HepG2 (cell line): Measurements from ENCODE around the gene ACSM2B. TPM values are rescaled to one million over a fixed set of nuclear protein-coding genes. Genes with fewer than 3 reads are reported as not detected.
"Not testable (repeated sequence)": the region's sequence is repeated elsewhere in the genome, so short reads cannot be mapped to it uniquely, and the experiment has no call there.

Experiments used
- ATAC-seq: fragments of 200-7000 bp; cut with Tn5 transposase; 3 replicates; pipeline ENCODE4 v1.9.1; 2020; ENCODE audit warnings: mild to moderate bottlenecking, moderate library complexity
- Bru-seq: library from RNA; stranded (reverse); fragments of 400-500 nt; gene quantifications from one replicate; lab custom pipeline; 2021; lab: Mats Ljungman, UMichigan
- BruChase-seq, 2 experiments: library from RNA; stranded (reverse); fragments of 400-500 nt; gene quantifications; one replicate each; lab custom pipeline; 2021; lab: Mats Ljungman, UMichigan
- BruUV-seq: library from RNA; stranded (reverse); fragments of 400-500 nt; replicated peaks from 2 replicates; lab custom pipeline; 2021; lab: Mats Ljungman, UMichigan
- CTCF ChIA-PET: fragments of 300-600 bp; formaldehyde crosslinking; extraction: SDS; loops from one replicate; lab custom pipeline; 2021; ENCODE audit warnings: low total read pairs, inconsistent platforms, low intra/inter-chr PET ratio; lab: Yijun Ruan, JAX
- POLR2A ChIA-PET: fragments of 350-600 bp; sonication (Branson Sonifier 250); formaldehyde crosslinking; loops from one replicate; lab custom pipeline; 2020; ENCODE audit warnings: antibody characterized with exemption, inconsistent platforms; lab: Yijun Ruan, JAX
- DNase-seq: peaks from one replicate; pipeline ENCODE4 v3.0.0-alpha.2; 2015; ENCODE audit warnings: low spot score
- FAIRE-seq: peaks from 3 replicates; lab custom pipeline; 2011; peaks lifted over from hg19 to GRCh38; lab: Jason Lieb, UNC
- H2AFZ ChIP-seq: one replicate; pipeline ENCODE4 v1.6.1; 2011; ENCODE audit warnings: low read length, inconsistent platforms
- H3K27ac ChIP-seq: fragments of 300-600 bp; 3 replicates; pipeline ENCODE4 v1.8.0; 2011; ENCODE audit warnings: mixed run types, mild to moderate bottlenecking, mixed read lengths, low read length, inconsistent platforms; ENCODE audit not compliant: insufficient read depth; ENCODE audit errors: extremely low read length
- H3K27me3 ChIP-seq, 2 experiments: fragments of 200-600 bp in 1 of 2; 2 replicates in 1 of 2; 3 replicates in 1 of 2; pipeline versions ENCODE4 v1.6.0 to v1.8.0; 2011; ENCODE audit warnings: low read length in 2 of 2, mild to moderate bottlenecking in 2 of 2, moderate library complexity in 2 of 2, inconsistent platforms in 1 of 2; ENCODE audit not compliant: insufficient read depth in 2 of 2, control insufficient read depth in 1 of 2
- H3K36me3 ChIP-seq, 2 experiments: fragments of 200-600 bp in 1 of 2; replicated peaks in 1 of 2; 2 replicates in 1 of 2; 3 replicates in 1 of 2; pipeline versions ENCODE4 v1.5.1 to v1.8.0; 2011; ENCODE audit warnings: low read length in 2 of 2, inconsistent platforms in 1 of 2; ENCODE audit not compliant: insufficient read depth in 2 of 2, control insufficient read depth in 1 of 2
- H3K4me1 ChIP-seq: 2 replicates; pipeline ENCODE4 v1.5.1; 2012; ENCODE audit warnings: low read length, inconsistent platforms; ENCODE audit not compliant: insufficient read depth
- H3K4me2 ChIP-seq: 2 replicates; pipeline ENCODE4 v1.6.0; 2011; ENCODE audit warnings: low read depth, low read length, inconsistent platforms
- H3K4me3 ChIP-seq, 3 experiments: fragments of 200-600 bp in 1 of 3; sonication (generic), shearing (Covaris generic) in 1 of 3; replicated peaks in 1 of 3; 2 replicates each; pipeline ENCODE4 v1.5.1; 2011 to 2016; ENCODE audit warnings: low read length in 3 of 3, inconsistent platforms in 2 of 3, low read depth in 2 of 3, mild to moderate bottlenecking in 2 of 3, control low read depth in 1 of 3, mixed read lengths in 1 of 3; ENCODE audit not compliant: insufficient read depth in 1 of 3
- H3K79me2 ChIP-seq: one replicate; pipeline ENCODE4 v1.6.1; 2011; ENCODE audit warnings: low read length, inconsistent platforms; ENCODE audit not compliant: insufficient read depth
- H3K9ac ChIP-seq: 2 replicates; pipeline ENCODE4 v1.6.0; 2011; ENCODE audit warnings: mild to moderate bottlenecking, low read depth, low read length, inconsistent platforms; ENCODE audit not compliant: insufficient read depth
- H3K9me3 ChIP-seq: 2 replicates; pipeline ENCODE4 v1.5.1; 2012; ENCODE audit warnings: mild to moderate bottlenecking, low read length
- H4K20me1 ChIP-seq: 2 replicates; pipeline ENCODE4 v1.6.0; 2011; ENCODE audit warnings: inconsistent platforms, mild to moderate bottlenecking, low read length, moderate library complexity; ENCODE audit not compliant: insufficient read depth
- DRAP1 ChIP-seq: IDR thresholded peaks from 2 replicates; pipeline ENCODE4 v1.6.1; 2016; ENCODE audit warnings: missing genetic modification reagents, missing compliant biosample characterization
- ELF3 ChIP-seq: IDR thresholded peaks from 2 replicates; pipeline ENCODE4 v1.6.1; 2016; ENCODE audit warnings: missing genetic modification reagents, missing compliant biosample characterization
- GATAD2A ChIP-seq: IDR thresholded peaks from 2 replicates; pipeline ENCODE4 v1.6.1; 2016
- HDAC2 ChIP-seq: sonication (generic); formaldehyde crosslinking; IDR thresholded peaks from 2 replicates; pipeline ENCODE4 v1.4.0; 2020; ENCODE audit warnings: missing genetic modification reagents
- HNF4A ChIP-seq: sonication (generic); formaldehyde crosslinking; IDR thresholded peaks from 2 replicates; pipeline ENCODE4 v1.4.0; 2020; ENCODE audit warnings: missing genetic modification reagents
- KDM6A ChIP-seq: IDR thresholded peaks from 2 replicates; pipeline ENCODE4 v1.6.1; 2016; ENCODE audit warnings: low read depth
- MED1 ChIP-seq: sonication (generic); formaldehyde crosslinking; IDR thresholded peaks from 2 replicates; pipeline ENCODE4 v1.4.0; 2020; ENCODE audit warnings: missing genetic modification reagents
- NR2F6 ChIP-seq, 2 experiments: IDR thresholded peaks; 2 replicates each; pipeline ENCODE4 v1.6.1; 2016; ENCODE audit warnings: antibody characterized with exemption in 1 of 2, mild to moderate bottlenecking in 1 of 2
- RARA ChIP-seq: IDR thresholded peaks from 2 replicates; pipeline ENCODE4 v1.6.1; 2016; ENCODE audit warnings: missing genetic modification reagents, missing compliant biosample characterization
- RXRB ChIP-seq: IDR thresholded peaks from 2 replicates; pipeline ENCODE4 v1.6.1; 2016; ENCODE audit warnings: borderline replicate concordance, missing genetic modification reagents, missing compliant biosample characterization
- SAP130 ChIP-seq: IDR thresholded peaks from 2 replicates; pipeline ENCODE4 v1.6.1; 2016; ENCODE audit warnings: low read depth
- THRA ChIP-seq: sonication (generic); formaldehyde crosslinking; IDR thresholded peaks from 2 replicates; pipeline ENCODE4 v1.4.0; 2020; ENCODE audit warnings: missing genetic modification reagents, borderline replicate concordance
- ZBTB26 ChIP-seq: IDR thresholded peaks from 2 replicates; pipeline ENCODE4 v1.6.1; 2016; ENCODE audit warnings: missing compliant biosample characterization, missing genetic modification reagents, borderline replicate concordance
- ZNF263 ChIP-seq: sonication (generic); formaldehyde crosslinking; IDR thresholded peaks from 2 replicates; pipeline ENCODE4 v1.4.0; 2020; ENCODE audit warnings: missing genetic modification reagents
- ZNF644 ChIP-seq: IDR thresholded peaks from 2 replicates; pipeline ENCODE4 v1.6.1; 2016; ENCODE audit warnings: low read depth
- WGBS: methylation state at CpG from one replicate; pipeline ENCODE4 v1.1.6; 2017; ENCODE audit warnings: low lambda C conversion rate; 5-methylcytosine and 5-hydroxymethylcytosine counted together
- in situ Hi-C: cut with HindIII; loops from 2 replicates; pipeline ENCODE4 v1.10.0; 2017; ENCODE audit warnings: low pct_unique_long_range_greater_than_20kb; ENCODE audit not compliant: extremely low pct_ligation_motif_present
- intact Hi-C: fragments of 100-400 bp; cut with micrococcal nuclease; formaldehyde crosslinking; loops from one replicate; pipeline ENCODE4 v1.10.0; 2022; ENCODE audit not compliant: unreplicated experiment
- long read RNA-seq, 2 experiments: library from RNA in 1 of 2; library from polyadenylated mRNA in 1 of 2; stranded (forward) in 1 of 2; unstranded in 1 of 2; transcript quantifications; one replicate each; pipeline ENCODE4 v2.0.0, GENCODE V29; 2019 to 2022
- polyA minus RNA-seq, 3 experiments: library from RNA; depleted of rRNA, polyadenylated mRNA; stranded (reverse); fragments of >200 nt; gene quantifications; 2 replicates each; pipeline ENCODE4 v1.2.3, GENCODE V29; 2011; ENCODE audit warnings: low replicate concordance in 1 of 3
- polyA plus RNA-seq, 8 experiments: library from polyadenylated mRNA; depleted of rRNA in 3 of 8; stranded (reverse) in 7 of 8; unstranded in 1 of 8; fragments of >200 nt; fragmentation: Illumina TruSeq in 4 of 8; extraction: Trizol in 4 of 8; gene quantifications; 2 replicates each; pipeline versions ENCODE4 v1.2.1 to v1.2.3, GENCODE V29; 2011 to 2016; ENCODE audit warnings: low read depth in 4 of 8, missing spikeins in 1 of 8, mixed read lengths in 1 of 8; ENCODE audit not compliant: insufficient read depth in 1 of 8
- total RNA-seq, 5 experiments: library from RNA; depleted of rRNA; stranded (reverse); fragments of >200 nt; fragmentation: Illumina TruSeq; extraction: Trizol; gene quantifications; 2 replicates each; pipeline ENCODE4 v1.2.3, GENCODE V29; 2016; ENCODE audit warnings: low read depth in 1 of 5

Gene ACSM2B
- total RNA-seq (2016; rRNA removed; fragmentation: Illumina TruSeq; extraction: Trizol) (15.0 and 34.0 TPM in 2 replicates), polyA plus RNA-seq (2011; rRNA removed) (22.9 and 40.2 TPM in 2 replicates), polyA minus RNA-seq (2011; rRNA and poly(A)+ RNA removed; ENCODE audit: low replicate concordance) (14.5 TPM in 1 of 2 replicates, not detected in the other), Bru-seq, nascent RNA (percentile 74 among the genes with signal in this experiment), BruChase-seq, experiment 1, labeled RNA remaining after a 6-hour chase (percentile 62 among the genes with signal in this experiment), BruChase-seq, experiment 2, labeled RNA remaining after a 2-hour chase (percentile 68 among the genes with signal in this experiment)
- total RNA-seq (2016; cell fraction: cytosol; rRNA removed; fragmentation: Illumina TruSeq; extraction: Trizol; ENCODE audit: low read depth): 5.5 and 6.5 TPM in 2 replicates
- total RNA-seq (2016; cell fraction: insoluble cytoplasmic fraction; rRNA removed; fragmentation: Illumina TruSeq; extraction: Trizol): 19.5 and 36.0 TPM in 2 replicates
- total RNA-seq (2016; cell fraction: membrane; rRNA removed; fragmentation: Illumina TruSeq; extraction: Trizol): 8.9 and 11.3 TPM in 2 replicates
- 37.3 and 45.6 TPM in 2 replicates for total RNA-seq (2016; cell fraction: nucleus; rRNA removed; fragmentation: Illumina TruSeq; extraction: Trizol)
- polyA plus RNA-seq (2011; cell fraction: cytosol; rRNA removed): 10.5 and 27.9 TPM in 2 replicates
- polyA plus RNA-seq (2011; cell fraction: nucleus; rRNA removed): 35.6 and 72.2 TPM in 2 replicates
- polyA plus RNA-seq (2012): 58.0 and 62.3 TPM in 2 replicates
- 5.2 and 7.3 TPM in 2 replicates for polyA plus RNA-seq (2016; cell fraction: cytosol; fragmentation: Illumina TruSeq; extraction: Trizol; ENCODE audit: low read depth)
- 17.2 and 18.9 TPM in 2 replicates for polyA plus RNA-seq (2016; cell fraction: insoluble cytoplasmic fraction; fragmentation: Illumina TruSeq; extraction: Trizol; ENCODE audit: low read depth)
- 9.8 and 10.3 TPM in 2 replicates for polyA plus RNA-seq (2016; cell fraction: membrane; fragmentation: Illumina TruSeq; extraction: Trizol; ENCODE audit: low read depth)
- polyA plus RNA-seq (2016; cell fraction: nucleus; fragmentation: Illumina TruSeq; extraction: Trizol; ENCODE audit: insufficient read depth, low read depth): 60.5 and 62.9 TPM in 2 replicates
- 3.7 and 13.8 TPM in 2 replicates for polyA minus RNA-seq (2011; cell fraction: cytosol; rRNA and poly(A)+ RNA removed)
- polyA minus RNA-seq (2011; cell fraction: nucleus; rRNA and poly(A)+ RNA removed): 51.1 and 85.3 TPM in 2 replicates
- long read RNA-seq, experiment 1, transcript ACSM2B-206 (2 exons, 471 nt): minor isoform, 7 of 38 reads
- long read RNA-seq, experiment 1, transcript ACSM2B-201 (14 exons, 2,935 nt): major isoform, 19 of 38 reads
- long read RNA-seq, experiment 1, partial matches to known transcripts: 6 of 38 reads
- long read RNA-seq, experiment 1, other reads (novel, unspliced or antisense): 4 of 38 reads
- long read RNA-seq, experiment 2, transcript ACSM2B-201 (14 exons, 2,935 nt): major isoform, 16 of 41 reads
- long read RNA-seq, experiment 2, partial matches to known transcripts: 2 of 41 reads
- long read RNA-seq, experiment 2, other reads (novel, unspliced or antisense): 15 of 41 reads

GRCh38 chr16:20576145-20576544 lies at the start of gene ACSM2B:
TSS of gene ACSM2B (minus strand) at chr16:20576367. CDS start at chr16:20564845, 11,522 bp downstream.
- H3K9me3 ChIP-seq: peaks cover 16% of the 10 kb centered on the region; the same call in 1 of the 2 replicates
- H3K27me3 ChIP-seq; H3K36me3 ChIP-seq; BruUV-seq; intact Hi-C loops; in situ Hi-C loops; H2AFZ ChIP-seq; H4K20me1 ChIP-seq; H3K4me3 ChIP-seq; POLR2A ChIA-PET; H3K79me2 ChIP-seq; CTCF ChIA-PET; TF ChIP-seq NR2F6 (IDR thresholded peaks at IDR 0.05): not testable (repeated sequence)
- H3K4me2 ChIP-seq: peak within 1 kb of the TSS; percentile 71
- H3K9ac ChIP-seq: peak within 1 kb of the TSS; percentile 54
- H3K27ac ChIP-seq: peak within 1 kb of the TSS; percentile 56
- H3K4me1 ChIP-seq: peaks cover 23% of the 10 kb centered on the region
- 0% methylated on average over 1 of the region's 2 CpGs for WGBS
- DNase-seq (peak; percentile 40), FAIRE-seq (peak; percentile 77), ATAC-seq (peak; percentile 77)
- peak; percentile 19; the same call in 1 of the 2 replicates for TF ChIP-seq DRAP1 (CRISPR knock-in tag)
- TF ChIP-seq HNF4A (CRISPR knock-in tag): 0 out of 2 replicates have a peak, but pooled peaks have one; percentile 23
- TF ChIP-seq RARA: 0 out of 2 replicates have a peak, but pooled peaks have one; percentile 13
- TF ChIP-seq NR2F6 (CRISPR knock-in tag; IDR thresholded peaks at IDR 0.05): peak; percentile 9; the same call in 1 of the 2 replicates
- peak; percentile 82; the same call in 1 of the 2 replicates for TF ChIP-seq THRA (CRISPR knock-in tag)
- 0 out of 2 replicates have a peak, but pooled peaks have one; percentile 26 for TF ChIP-seq ZNF644
- 0 out of 2 replicates have a peak, but pooled peaks have one; percentile 12 for TF ChIP-seq SAP130 (CRISPR knock-in tag)
- TF ChIP-seq ZNF263 (CRISPR knock-in tag): peak; percentile 30; the same call in 1 of the 2 replicates
- peak; percentile 53; the same call in 1 of the 2 replicates for TF ChIP-seq MED1
- 0 out of 2 replicates have a peak, but pooled peaks have one; percentile 43 for TF ChIP-seq GATAD2A
- 0 out of 2 replicates have a peak, but pooled peaks have one; percentile 18 for TF ChIP-seq ELF3 (CRISPR knock-in tag)
- 0 out of 2 replicates have a peak, but pooled peaks have one; percentile 14 for TF ChIP-seq HDAC2 (CRISPR knock-in tag)
- peak; percentile 17; the same call in 1 of the 2 replicates for TF ChIP-seq KDM6A (CRISPR knock-in tag)
- TF ChIP-seq ZBTB26: 0 out of 2 replicates have a peak, but pooled peaks have one; percentile 38
- peak; percentile 70 for TF ChIP-seq RXRB (CRISPR knock-in tag)
